ENCODE measurements around the gene EFCAB12.

The EFCAB12 gene

DNA sequence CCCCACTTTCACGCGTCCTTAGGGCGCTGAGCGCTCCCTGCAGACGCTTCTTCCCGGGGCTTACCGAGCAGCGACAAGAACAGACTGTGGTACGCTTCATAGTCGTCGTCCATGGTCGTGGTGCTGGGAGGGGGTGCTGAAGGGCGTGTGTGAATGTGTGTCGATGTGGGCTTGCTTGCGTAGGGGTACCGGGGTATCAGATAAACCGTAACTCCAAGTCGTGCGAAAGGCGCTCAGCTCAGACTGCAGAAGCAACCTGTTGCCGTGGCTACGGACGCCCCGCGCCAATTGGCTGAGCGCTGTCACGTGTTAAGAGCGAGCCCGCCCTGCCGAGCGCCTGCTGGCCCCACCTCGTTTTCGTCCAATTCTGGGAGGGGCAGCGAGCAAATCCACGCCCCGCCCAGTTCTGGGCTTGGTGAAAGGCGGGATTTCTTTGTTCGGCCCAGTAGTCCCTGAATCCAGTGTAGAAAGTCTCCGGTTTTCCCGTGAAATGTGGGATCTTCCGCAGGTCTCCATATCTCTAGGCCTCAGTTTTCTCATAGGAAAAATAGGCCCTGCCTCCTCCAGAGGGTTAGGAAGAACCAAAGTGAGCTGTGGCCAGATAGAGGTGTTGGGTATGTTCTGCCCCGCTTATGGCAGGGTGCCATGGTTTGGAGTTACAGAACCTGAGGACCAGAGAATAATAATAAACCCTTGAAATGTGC lies at the start of gene EFCAB12:
Gene EFCAB12, minus strand, starts transcription at position 261 of the 704 bp plus-strand sequence. Its CDS starts 148 bp downstream, at position 113.
- TF ChIP-seq POLR2A (IDR thresholded peaks at IDR 0.05; ENCODE audit: low read length), result peak; percentile 73
- TF ChIP-seq GATA1 (IDR thresholded peaks at IDR 0.05; ENCODE audit: low read depth, low read length), result no peak
- DNase-seq, result peak; percentile 94 to 96

- TF ChIP-seq GATA1 (IDR thresholded peaks at IDR 0.05; ENCODE audit: low read depth, low read length), result no peak
- TF ChIP-seq POLR2A (IDR thresholded peaks at IDR 0.05; ENCODE audit: low read length), result no peak
- no peak for DNase-seq
These were observed 48.1 kb upstream of the EFCAB12 start for GRCh38 chr3:129476586-129476985.

DNA sequence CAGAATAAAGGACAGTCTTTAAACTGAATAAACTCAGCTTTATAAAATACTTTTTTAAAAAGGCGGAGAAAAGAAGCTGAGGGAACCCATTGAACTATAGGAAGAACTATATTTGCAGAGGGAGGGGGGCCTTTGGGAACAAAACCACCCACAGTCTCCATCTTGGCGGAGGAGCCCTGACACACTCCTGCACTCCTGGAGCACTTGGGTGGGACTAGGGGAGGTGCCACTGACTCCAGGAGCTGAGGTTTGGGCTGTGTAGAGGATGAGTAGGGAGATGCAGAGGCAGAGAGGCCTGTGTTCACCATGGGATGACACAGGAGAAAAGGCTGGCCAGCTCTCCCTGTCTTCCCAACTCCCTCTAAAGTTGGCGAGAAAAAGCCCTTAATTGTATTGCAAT lies 47.4 kb upstream of the EFCAB12 start:
- TF ChIP-seq GATA1 (IDR thresholded peaks at IDR 0.05; ENCODE audit: low read depth, low read length) (no peak), POLR2A (IDR thresholded peaks at IDR 0.05; ENCODE audit: low read length) (no peak)
- DNase-seq, result no peak

- no peak for DNase-seq
- TF ChIP-seq POLR2A (IDR thresholded peaks at IDR 0.05; ENCODE audit: low read length) (no peak), GATA1 (IDR thresholded peaks at IDR 0.05; ENCODE audit: low read depth, low read length) (no peak)
These were observed 46.8 kb upstream of the EFCAB12 start for GRCh38 chr3:129474984-129475804.

- DNase-seq, result no peak
- TF ChIP-seq POLR2A (IDR thresholded peaks at IDR 0.05; ENCODE audit: low read length), result no peak
- no peak for TF ChIP-seq GATA1 (IDR thresholded peaks at IDR 0.05; ENCODE audit: low read depth, low read length)
These were observed 45.3 kb upstream of the EFCAB12 start for GRCh38 chr3:129473769-129474152.

DNA sequence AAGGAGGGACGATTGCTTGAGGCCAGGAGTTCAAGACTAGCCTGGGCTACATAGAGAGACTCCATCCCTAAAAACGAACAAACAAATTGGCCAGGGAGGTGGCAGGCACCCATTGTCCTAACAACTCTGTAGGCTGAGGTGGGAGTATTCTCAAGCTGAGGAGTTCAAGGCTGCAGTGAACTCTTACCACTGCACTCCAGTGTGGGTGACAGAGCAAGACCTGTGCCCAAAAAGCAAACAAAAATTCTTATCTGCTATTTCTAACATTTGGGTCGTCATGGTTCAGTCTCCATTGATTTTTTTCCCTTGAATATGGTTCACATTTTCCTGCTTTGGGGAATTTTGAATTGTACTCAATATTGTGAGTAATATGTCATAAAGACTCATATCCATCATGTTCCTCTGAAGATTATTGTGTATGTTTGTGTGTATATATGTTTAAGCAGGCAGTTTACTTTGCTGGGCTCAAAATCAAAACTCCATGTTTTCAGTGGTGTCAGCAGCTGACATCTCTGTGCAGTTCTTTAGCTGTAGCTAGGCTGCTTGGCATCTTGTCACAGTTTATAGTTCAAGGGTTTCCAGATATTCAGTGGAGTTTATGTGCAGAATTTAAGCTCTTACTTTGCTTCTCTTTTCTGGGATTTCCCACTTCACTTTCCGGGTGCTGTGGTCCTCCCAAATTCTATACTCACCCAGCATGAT lies 44.8 kb upstream of the EFCAB12 start:
- no peak for TF ChIP-seq POLR2A (IDR thresholded peaks at IDR 0.05; ENCODE audit: low read length)
- TF ChIP-seq GATA1 (IDR thresholded peaks at IDR 0.05; ENCODE audit: low read depth, low read length), result no peak
- DNase-seq, result no peak

GRCh38 chr3:129470861-129471260 lies 42.4 kb upstream of the EFCAB12 start:
- TF ChIP-seq POLR2A (IDR thresholded peaks at IDR 0.05; ENCODE audit: low read length), result no peak
- TF ChIP-seq GATA1 (IDR thresholded peaks at IDR 0.05; ENCODE audit: low read depth, low read length), result no peak
- no peak for DNase-seq

GRCh38 chr3:129469026-129469425 lies 40.6 kb upstream of the EFCAB12 start:
- peak; percentile 71 to 72 for DNase-seq
- TF ChIP-seq POLR2A (IDR thresholded peaks at IDR 0.05; ENCODE audit: low read length) (peak; percentile 41), GATA1 (IDR thresholded peaks at IDR 0.05; ENCODE audit: low read depth, low read length) (no peak)

- TF ChIP-seq GATA1 (IDR thresholded peaks at IDR 0.05; ENCODE audit: low read depth, low read length), result no peak
- TF ChIP-seq POLR2A (IDR thresholded peaks at IDR 0.05; ENCODE audit: low read length), result no peak
- DNase-seq, result peak in 1 of 2 experiments; percentile 23
These were observed 39.5 kb upstream of the EFCAB12 start for GRCh38 chr3:129467932-129468331.

DNA sequence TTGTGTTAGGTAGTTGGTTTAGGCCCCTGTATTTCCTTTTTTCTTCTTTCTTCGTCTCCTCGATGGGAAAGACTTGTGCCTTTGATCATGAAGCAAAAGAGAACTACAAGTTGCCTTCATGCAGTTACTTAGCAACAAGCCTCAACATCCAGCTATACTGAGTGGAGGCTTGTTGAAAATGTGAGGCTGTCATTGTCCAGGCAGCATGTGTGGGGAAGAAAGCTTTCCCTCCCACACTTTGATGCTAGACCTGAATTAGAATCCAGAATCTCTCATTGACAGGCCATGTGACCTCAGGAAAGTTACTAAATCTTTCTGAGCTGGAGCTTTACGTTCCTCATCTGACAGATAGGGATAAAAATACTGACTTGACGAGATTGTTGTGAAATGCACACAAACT lies 35.3 kb upstream of the EFCAB12 start:
- TF ChIP-seq GATA1 (IDR thresholded peaks at IDR 0.05; ENCODE audit: low read depth, low read length), result no peak
- TF ChIP-seq POLR2A (IDR thresholded peaks at IDR 0.05; ENCODE audit: low read length), result no peak
- DNase-seq, result no peak

DNA sequence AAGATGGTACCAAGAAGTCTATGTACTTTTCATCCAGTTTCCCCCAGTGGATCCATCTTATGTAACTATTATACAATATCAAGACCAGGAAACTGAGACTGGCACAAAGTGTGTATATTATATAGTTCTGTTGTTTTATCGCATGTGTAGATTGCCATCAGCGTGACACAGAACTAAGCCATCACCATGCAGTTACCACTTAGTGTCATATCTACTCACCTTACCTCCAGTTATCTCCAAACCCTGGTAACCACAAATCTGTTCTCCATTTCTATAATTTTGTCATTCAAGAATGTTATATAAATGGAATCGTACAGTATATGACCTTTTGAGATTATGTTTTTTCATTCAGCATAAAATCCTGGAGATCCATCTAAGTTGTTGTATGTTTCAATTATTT lies 34.7 kb upstream of the EFCAB12 start:
- TF ChIP-seq GATA1 (IDR thresholded peaks at IDR 0.05; ENCODE audit: low read depth, low read length), result no peak
- TF ChIP-seq POLR2A (IDR thresholded peaks at IDR 0.05; ENCODE audit: low read length), result no peak
- DNase-seq, result peak in 1 of 2 experiments; percentile 32

- TF ChIP-seq GATA1 (IDR thresholded peaks at IDR 0.05; ENCODE audit: low read depth, low read length) (no peak), POLR2A (IDR thresholded peaks at IDR 0.05; ENCODE audit: low read length) (no peak)
- DNase-seq, result peak; percentile 65 to 79
These were observed 34.0 kb upstream of the EFCAB12 start for GRCh38 chr3:129462361-129462968.

GRCh38 chr3:129461461-129462146 lies 33.2 kb upstream of the EFCAB12 start:
- TF ChIP-seq POLR2A (IDR thresholded peaks at IDR 0.05; ENCODE audit: low read length) (peak; percentile 71), GATA1 (IDR thresholded peaks at IDR 0.05; ENCODE audit: low read depth, low read length) (peak; percentile 94)
- DNase-seq, result peak; percentile 94 to 97
